Stimulated activated CD8-positive, alpha-beta memory T cell treated with anti-CD3 and anti-CD28 coated beads, Interleukin-2, amount 100 ng/mL, for 48 hours (primary cell): ENCODE results near the gene DDX47.
"Not testable (repeated sequence)": the region's sequence is repeated elsewhere in the genome, so short reads cannot be mapped to it uniquely, and the experiment has no call there.

Experiments used
- DNase-seq, 2 donors: peaks; one replicate each; pipeline ENCODE4 v3.0.0-alpha.2; 2020; ENCODE audit warnings: low read depth in 2 of 2

Gene DDX47

DNA sequence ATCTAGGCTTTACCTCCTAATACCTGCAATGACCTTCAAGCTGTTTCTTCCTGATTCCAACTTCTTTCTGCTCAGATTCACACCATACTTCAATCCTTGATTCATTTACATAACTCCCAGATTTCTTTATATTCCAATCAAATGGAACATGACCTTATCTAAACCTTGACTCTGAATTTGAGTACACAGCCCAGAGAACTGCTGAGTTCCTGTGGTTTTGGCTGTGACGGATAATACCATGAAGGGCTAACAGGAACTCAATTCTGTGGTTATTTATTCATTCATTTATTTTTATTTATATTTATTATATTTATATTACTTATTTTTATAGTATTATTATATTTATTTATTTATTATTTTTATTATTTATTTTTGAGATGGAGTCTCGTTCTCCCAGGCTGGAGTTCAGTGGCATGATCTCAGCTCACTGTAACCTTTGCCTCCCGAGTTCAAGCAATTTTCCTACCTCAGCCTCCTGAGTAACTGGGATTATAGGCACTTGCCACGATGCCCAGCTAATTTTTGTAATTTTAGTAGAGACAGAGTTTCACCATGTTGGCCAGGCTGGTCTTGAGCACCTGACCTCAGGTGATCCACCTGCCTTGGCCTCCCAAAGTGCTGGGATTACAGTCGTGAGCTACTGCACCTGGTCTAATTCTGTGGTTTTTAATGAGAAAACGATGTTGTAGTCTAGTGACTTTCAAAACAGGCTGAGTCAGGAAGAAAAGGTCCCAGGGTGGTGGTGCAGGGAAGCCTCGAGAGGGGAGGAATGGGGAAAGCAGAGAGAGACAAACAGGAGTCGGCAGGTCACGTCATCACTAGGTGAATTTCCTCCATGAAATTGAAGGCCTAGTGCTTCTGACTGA lies 16.0 kb upstream of the DDX47 start:
- DNase-seq = no peak

DNA sequence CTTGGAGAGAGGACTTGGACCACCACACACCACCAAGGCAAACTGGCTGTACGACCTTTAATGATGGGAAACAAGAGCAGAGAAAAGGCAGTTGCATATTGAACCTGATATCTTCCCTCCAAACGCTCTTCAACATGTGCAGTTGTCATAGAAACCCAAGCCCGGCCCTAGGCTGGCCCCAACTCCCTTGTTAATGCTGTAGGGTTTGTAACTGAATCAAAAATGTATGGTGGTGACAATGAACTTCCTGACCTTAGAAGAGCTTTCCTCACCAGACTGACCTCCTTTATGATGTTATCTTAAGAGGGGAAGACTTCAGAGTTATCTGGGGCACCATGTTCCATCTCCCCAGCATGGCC lies 15.4 kb upstream of the DDX47 start:
- DNase-seq = no peak

DNA sequence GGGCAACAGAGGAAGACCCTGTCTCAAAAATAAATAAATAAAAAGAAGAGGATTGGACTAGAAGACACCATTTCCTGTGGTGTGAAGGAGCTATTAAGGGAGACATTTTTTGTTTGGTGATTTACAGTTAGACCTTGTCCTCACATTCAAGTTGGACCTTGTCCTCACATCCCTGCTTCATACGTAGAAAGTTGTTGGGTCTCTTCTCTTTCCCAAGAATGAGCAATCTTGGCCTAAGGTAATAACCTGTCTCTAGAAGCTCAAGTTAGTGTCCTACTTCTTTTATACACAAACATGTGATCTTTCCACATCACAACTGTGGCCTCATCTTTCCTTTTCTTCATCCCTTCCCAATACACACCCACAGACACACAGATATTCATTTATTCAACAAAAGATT lies 14.7 kb upstream of the DDX47 start:
- DNase-seq = no peak

DNA sequence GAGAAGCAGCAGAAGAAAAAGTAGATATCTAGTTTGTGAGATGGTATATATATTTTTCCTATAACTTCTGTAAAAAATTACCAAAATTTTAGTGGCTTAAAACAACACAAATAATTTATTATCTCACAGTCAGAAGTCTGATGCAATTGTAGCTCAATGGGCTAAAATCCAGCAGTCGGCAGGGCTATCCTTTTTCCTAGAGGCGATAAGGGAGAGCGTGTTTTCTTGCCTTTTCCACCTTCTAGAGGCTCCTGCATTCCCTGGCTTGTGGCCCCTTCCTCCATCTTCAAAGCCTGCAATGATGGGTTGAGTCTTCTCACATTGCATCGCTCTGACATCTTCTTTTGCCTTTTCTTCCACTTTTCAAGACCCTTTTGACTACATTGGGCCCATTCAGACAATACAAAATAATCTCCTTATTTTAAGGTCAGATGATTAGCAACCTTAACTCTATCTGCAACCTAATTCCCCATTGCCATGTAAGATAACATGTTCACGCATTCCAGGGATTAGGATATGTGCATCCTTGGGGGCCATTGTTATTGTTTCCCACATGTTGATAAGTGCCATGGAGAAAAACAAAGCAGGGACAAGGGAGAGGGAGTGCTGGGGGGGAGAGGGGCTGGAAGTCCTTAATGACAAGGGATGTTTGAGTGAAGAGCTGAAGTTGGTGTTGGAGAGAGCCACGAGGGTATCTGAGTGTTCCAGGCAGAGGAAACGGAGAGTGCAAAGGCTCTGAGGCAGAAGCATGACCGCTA lies 13.8 kb upstream of the DDX47 start:
- DNase-seq = no peak

GRCh38 chr12:12800406-12801180 lies 12.6 kb upstream of the DDX47 start:
- no peak for DNase-seq

GRCh38 chr12:12801656-12802055 lies 11.5 kb upstream of the DDX47 start:
- DNase-seq = not testable (repeated sequence)

- DNase-seq = no peak
Measured at GRCh38 chr12:12803186-12803585, 10.0 kb upstream of the DDX47 start.

DNA sequence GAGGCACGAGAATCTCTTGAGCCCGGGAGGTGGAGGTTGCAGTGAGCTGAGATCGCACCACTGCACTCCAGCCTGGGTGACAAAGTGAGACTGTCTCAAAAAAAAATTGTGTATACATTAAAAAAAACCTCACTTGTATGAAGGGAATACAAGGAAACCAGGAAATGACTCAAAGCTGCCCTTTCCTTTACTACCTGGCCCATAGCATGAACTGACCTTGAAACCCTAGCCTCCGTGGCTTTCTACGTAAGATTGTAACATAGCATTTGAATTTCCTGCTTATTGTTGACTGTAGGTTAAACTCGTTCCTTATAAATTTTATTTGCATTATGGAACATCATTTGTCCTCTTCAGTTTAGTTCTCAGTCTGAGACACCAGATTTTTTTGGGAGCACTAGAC lies 9.1 kb upstream of the DDX47 start:
- DNase-seq = no peak

DNA sequence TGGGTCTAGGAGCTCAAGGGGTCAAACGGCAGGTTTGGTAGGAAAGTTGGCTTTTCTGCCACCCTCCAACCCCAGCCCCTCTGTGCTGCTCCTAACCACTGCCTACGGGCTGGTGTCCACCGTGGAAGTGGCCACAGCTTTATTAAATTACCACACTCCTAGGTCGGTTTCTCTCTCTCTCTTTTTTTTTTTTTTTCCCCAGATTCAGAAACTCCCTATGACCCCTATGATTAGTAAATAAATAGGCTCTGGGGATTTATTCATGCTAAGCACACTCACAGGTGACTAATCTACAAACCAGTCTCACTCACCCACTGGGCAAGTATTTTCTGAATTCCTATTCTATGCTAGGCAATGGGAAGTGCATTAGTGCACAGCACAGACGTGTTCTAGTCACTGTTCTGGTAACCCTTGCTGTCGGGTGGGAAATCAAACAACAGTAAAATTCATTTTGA lies 8.7 kb upstream of the DDX47 start:
- DNase-seq = no peak

- DNase-seq = no peak
Measured at GRCh38 chr12:12806784-12807516, 6.2 kb upstream of the DDX47 start.

DNA sequence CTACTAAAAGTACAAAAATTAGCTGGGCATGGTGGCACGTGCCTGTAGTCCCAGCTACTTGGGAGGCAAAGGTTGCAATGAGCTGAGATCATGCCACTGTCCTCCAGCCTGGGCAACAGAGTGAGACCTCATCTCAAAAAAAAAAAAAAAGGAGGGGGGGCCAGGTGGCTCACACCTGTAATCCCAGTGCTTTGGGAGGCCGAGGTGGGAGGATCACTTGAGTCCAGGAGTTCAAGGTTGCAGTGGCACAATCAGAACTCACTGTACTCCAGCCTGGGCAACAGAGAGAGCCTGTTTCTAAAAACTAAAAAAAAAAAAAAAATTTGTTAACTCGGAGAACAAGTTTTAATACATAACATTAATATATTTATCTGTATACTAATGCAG lies 5.6 kb upstream of the DDX47 start:
- DNase-seq = not testable (repeated sequence)

DNA sequence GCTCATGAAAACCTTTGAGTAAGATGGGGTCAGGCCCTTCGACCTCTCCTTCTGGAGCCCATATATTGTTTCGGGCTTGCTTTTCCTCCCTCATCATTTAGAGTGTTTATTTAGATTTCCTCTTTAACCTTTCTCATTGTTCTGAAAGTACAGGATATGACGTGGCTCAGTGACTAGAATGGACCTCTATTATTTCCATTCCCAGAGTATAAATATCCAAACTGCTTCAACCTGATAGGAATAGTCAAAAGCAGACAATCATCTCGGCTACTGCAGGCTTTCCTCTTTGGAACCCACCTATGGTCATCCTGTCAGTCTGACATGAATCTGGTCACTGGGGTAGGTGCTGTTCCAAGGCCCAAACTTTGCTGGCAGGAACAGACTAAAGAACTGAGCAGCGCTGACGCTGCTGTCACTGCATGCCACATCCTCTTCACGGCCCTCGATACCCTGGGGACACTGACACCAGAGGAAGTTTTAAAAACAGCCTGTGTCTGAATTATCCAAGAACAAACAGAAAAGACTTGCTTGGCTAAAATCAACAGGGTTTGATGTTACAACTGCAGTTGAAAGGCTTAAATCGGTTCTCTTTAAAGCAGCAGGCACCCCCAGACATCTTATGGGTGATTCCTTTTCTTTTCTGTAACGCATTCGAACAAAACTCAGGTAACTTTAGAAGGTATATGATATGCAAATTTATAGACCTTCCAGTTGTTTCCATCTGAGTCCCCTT lies 5.0 kb upstream of the DDX47 start:
- DNase-seq = no peak

GRCh38 chr12:12810553-12811021 lies 2.6 kb upstream of the DDX47 start:
- no peak for DNase-seq

DNA sequence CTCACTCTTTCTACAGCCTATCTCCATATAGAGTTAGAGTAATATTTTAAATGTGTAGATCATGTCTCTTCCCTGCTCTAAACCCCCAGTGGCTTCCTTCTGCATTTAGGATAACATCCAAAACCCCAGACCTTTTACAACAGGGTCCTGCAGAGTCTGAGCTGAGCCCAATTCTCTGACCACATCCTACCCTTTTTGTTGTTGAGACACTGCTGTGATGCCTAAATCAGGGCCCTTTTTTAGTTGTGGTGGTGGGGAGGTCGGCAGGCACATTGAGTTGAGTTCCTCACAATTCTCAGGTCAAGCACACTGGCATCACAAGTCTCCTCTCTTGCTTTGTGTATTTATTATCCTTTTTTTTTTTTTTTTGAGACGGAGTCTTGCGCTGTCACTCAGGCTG lies 1.8 kb upstream of the DDX47 start:
- no peak for DNase-seq

DNA sequence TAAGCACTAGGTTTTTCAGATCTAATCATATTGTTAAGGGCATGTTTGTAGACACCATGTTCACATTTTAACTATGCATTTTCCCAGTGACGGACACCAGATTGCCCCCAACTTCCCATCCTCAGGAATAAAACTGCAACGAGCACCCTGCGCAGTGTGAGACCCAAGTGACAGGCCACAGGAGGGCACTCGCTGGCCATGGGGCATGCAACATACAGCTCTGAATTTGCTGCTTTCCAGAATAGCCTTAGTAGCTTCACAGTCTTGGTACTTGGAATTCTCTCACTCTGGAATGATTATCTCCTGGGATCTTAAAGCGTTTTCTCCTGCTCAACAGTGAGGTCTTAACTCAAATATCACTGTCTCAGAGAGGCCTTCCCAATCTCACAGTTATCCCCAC lies 972 bp upstream of the DDX47 start:
- no peak for DNase-seq

DNA sequence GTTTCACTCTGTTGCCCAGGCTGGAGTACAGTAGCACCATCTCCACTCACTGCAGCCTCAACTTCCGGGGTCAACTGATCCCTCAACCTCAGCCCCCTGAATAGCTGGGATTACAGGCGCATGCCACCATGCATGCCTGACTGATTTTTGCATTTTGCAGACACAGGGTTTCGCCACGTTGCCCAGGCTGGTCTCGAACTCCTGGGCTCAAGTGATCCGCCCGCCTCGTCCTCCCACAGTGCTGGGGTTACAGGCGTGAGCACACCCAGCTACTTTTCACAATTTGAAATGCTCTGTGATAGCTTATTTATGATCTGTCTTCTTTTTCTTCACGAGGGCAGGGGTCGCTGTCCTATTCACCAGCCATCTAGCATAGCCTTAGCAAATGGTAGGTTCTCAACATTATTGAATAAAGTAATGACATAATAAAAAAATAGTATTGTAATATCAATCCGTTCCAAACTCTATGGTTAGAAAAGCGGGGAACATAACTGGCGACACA lies 477 bp upstream of the DDX47 start:
- no peak for DNase-seq

GRCh38 chr12:12817616-12818015 lies 4.5 kb downstream of the DDX47 start:
- DNase-seq = no peak

GRCh38 chr12:12818701-12819100 lies 5.6 kb downstream of the DDX47 start:
- no peak for DNase-seq

DNA sequence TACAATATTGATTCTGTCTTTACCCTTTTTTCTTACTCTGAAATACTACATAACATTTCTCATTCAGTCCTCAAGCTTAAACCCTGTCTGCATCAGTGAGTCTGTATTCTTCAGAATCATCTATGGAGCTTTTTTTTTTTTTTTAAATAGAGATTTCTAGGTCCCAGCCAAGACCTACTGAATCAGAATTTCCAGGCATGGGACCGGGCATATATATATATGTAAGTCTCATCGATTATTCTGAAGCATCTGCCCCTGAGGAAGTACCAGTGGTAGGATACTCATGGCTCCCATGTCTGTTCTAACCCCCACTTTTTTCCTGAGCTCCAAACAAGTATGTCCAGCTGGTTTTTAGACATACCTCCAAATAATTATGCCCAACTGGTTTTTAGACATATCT lies 6.1 kb downstream of the DDX47 start:
- DNase-seq = no peak

DNA sequence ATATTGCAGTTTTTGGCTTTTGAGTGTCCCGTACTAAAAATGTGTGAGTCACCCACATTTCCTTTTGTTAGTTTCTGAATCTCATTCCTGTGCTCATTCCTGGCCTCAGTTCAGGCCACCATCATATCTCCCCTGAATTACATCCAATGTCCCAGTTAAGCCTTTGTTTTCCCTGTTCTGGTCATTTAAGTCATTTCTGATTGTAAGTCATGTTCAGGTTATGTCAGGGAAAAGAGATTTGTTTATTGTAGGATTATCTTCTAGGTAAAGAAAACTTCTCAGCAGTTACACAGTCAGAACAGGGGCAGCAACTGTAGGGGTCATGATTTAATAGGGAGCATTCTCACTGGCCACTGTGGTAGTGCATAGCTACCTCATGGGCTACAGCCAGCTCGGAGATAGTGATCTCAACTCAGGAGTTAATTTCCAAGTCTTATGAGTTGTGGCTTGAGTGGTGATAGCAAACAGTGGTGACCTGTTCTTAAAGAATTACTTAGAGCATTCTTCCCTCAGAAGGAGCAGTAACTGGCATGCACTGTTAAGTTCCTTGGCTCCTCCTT lies 6.7 kb downstream of the DDX47 start:
- DNase-seq = no peak
